ENCODE data around the gene SPAG17. TPM values are rescaled to one million over a fixed set of nuclear protein-coding genes. Genes with fewer than 3 reads are reported as not detected.

The SPAG17 gene
- total and polyA plus RNA-seq, 2 experiments from 2014 or later, result 0.36 to 1.7 TPM

GRCh38 chr1:118117521-118117920 lies 67.5 kb downstream of the SPAG17 start:
- Histone ChIP-seq H3K27ac (no peak overlapping the region), H3K4me2 (no peak overlapping the region), H3K79me2 (no peaks in the 10 kb centered on the region), H3K4me3 (no peak overlapping the region), H4K20me1 (ENCODE audit: insufficient read depth, poor library complexity, severe bottlenecking) (no peaks in the 10 kb centered on the region), H3K9me3 (ENCODE audit: low read depth) (no peaks in the 10 kb centered on the region), H3K4me1 (ENCODE audit: insufficient read depth) (peaks cover 10% of the 10 kb centered on the region), H3K27me3 (no peaks in the 10 kb centered on the region), H2AFZ (no peak overlapping the region), H3K36me3 (replicated peaks; ENCODE audit: insufficient read depth, low read depth) (no peaks in the 10 kb centered on the region), H3K9me2 (replicated peaks; ENCODE audit: insufficient read depth) (no peaks in the 10 kb centered on the region)
- WGBS (ENCODE audit: low lambda C conversion rate, missing lambda C conversion rate), result 91% methylated on average over 4 of the region's 4 CpGs
- TF ChIP-seq EZH2phosphoT487 (IDR thresholded peaks at IDR 0.05; ENCODE audit: low read depth, severe bottlenecking, unreplicated experiment), result no peak
- TF ChIP-seq, protein P1, sequence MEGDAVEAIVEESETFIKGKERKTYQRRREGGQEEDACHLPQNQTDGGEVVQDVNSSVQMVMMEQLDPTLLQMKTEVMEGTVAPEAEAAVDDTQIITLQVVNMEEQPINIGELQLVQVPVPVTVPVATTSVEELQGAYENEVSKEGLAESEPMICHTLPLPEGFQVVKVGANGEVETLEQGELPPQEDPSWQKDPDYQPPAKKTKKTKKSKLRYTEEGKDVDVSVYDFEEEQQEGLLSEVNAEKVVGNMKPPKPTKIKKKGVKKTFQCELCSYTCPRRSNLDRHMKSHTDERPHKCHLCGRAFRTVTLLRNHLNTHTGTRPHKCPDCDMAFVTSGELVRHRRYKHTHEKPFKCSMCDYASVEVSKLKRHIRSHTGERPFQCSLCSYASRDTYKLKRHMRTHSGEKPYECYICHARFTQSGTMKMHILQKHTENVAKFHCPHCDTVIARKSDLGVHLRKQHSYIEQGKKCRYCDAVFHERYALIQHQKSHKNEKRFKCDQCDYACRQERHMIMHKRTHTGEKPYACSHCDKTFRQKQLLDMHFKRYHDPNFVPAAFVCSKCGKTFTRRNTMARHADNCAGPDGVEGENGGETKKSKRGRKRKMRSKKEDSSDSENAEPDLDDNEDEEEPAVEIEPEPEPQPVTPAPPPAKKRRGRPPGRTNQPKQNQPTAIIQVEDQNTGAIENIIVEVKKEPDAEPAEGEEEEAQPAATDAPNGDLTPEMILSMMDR (IDR thresholded peaks at IDR 0.05; ENCODE audit: poor library complexity), result no peak
- TF ChIP-seq EZH2 (IDR thresholded peaks at IDR 0.05; ENCODE audit: borderline replicate concordance), result no peak
- no peak for DNase-seq (ENCODE audit: low spot score)

DNA sequence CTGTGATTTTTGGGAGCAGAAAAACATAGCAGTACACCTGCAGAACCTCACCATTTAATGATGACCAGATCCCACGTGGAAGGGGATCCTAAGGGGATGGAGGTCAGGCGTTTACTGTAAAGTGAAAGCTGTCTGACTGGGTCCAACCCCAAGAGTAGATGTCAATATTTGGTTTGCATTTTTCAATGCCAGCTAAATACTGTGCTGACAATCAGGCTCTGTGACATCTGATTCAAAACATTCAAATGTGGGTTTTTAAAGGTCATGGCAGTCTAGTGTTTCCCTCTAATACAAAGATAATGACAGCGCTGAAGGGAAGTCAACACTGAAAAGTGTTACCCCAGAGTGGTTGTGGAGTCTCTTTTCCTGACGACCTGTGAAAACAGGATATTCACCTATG lies 68.1 kb downstream of the SPAG17 start:
- H3K9me2 ChIP-seq (replicated peaks; ENCODE audit: insufficient read depth), result no peaks in the 10 kb centered on the region
- no peaks in the 10 kb centered on the region for H3K36me3 ChIP-seq (replicated peaks; ENCODE audit: insufficient read depth, low read depth)
- no peak overlapping the region for H2AFZ ChIP-seq
- H3K27ac ChIP-seq, result no peak overlapping the region
- no peaks in the 10 kb centered on the region for H3K79me2 ChIP-seq
- TF ChIP-seq EZH2phosphoT487 (IDR thresholded peaks at IDR 0.05; ENCODE audit: low read depth, severe bottlenecking, unreplicated experiment) (no peak), EZH2 (IDR thresholded peaks at IDR 0.05; ENCODE audit: borderline replicate concordance) (no peak)
- TF ChIP-seq, protein P1 (IDR thresholded peaks at IDR 0.05; ENCODE audit: poor library complexity), result no peak
- H3K4me1 ChIP-seq (ENCODE audit: insufficient read depth), result peaks cover 10% of the 10 kb centered on the region
- H3K4me3 ChIP-seq, result no peak overlapping the region
- no peaks in the 10 kb centered on the region for H4K20me1 ChIP-seq (ENCODE audit: insufficient read depth, poor library complexity, severe bottlenecking)
- H3K4me2 ChIP-seq, result no peak overlapping the region
- 60% methylated on average over 4 of the region's 4 CpGs for WGBS (ENCODE audit: low lambda C conversion rate, missing lambda C conversion rate)
- no peaks in the 10 kb centered on the region for H3K27me3 ChIP-seq
- no peak for DNase-seq (ENCODE audit: low spot score)
- H3K9me3 ChIP-seq (ENCODE audit: low read depth), result no peaks in the 10 kb centered on the region

- no peak for DNase-seq (ENCODE audit: low spot score)
- H3K27me3 ChIP-seq, result no peaks in the 10 kb centered on the region
- 84% methylated on average over 5 of the region's 5 CpGs for WGBS (ENCODE audit: low lambda C conversion rate, missing lambda C conversion rate)
- no peak overlapping the region for H3K4me3 ChIP-seq
- peaks cover 10% of the 10 kb centered on the region for H3K4me1 ChIP-seq (ENCODE audit: insufficient read depth)
- no peaks in the 10 kb centered on the region for H3K9me3 ChIP-seq (ENCODE audit: low read depth)
- no peaks in the 10 kb centered on the region for H4K20me1 ChIP-seq (ENCODE audit: insufficient read depth, poor library complexity, severe bottlenecking)
- H3K9me2 ChIP-seq (replicated peaks; ENCODE audit: insufficient read depth), result no peaks in the 10 kb centered on the region
- H2AFZ ChIP-seq, result no peak overlapping the region
- no peaks in the 10 kb centered on the region for H3K36me3 ChIP-seq (replicated peaks; ENCODE audit: insufficient read depth, low read depth)
- TF ChIP-seq, protein P1 (IDR thresholded peaks at IDR 0.05; ENCODE audit: poor library complexity), result no peak
- TF ChIP-seq EZH2phosphoT487 (IDR thresholded peaks at IDR 0.05; ENCODE audit: low read depth, severe bottlenecking, unreplicated experiment) (no peak), EZH2 (IDR thresholded peaks at IDR 0.05; ENCODE audit: borderline replicate concordance) (no peak)
- H3K79me2 ChIP-seq, result no peaks in the 10 kb centered on the region
- H3K27ac ChIP-seq, result no peak overlapping the region
- H3K4me2 ChIP-seq, result no peak overlapping the region
Observed at GRCh38 chr1:118116401-118116800, 68.6 kb downstream of the SPAG17 start.

Data from hepatocyte (in vitro differentiated cells).